A549 (cell line): ENCODE results near the gene COMMD10. TPM values are rescaled to one million over a fixed set of nuclear protein-coding genes. Genes with fewer than 3 reads are reported as not detected.
A peak's percentile ranks its signal among the peaks of the same experiment; 100 is the strongest.

Source experiments
- ATAC-seq, 2 experiments: fragments of 200-7000 bp in 1 of 2; fragments of >200 bp in 1 of 2; cut with Nextera tagmentation in 1 of 2; cut with Tn5 transposase in 1 of 2; 3 replicates each; pipeline versions ENCODE4 v1.8.0 to v1.9.1; 2018 to 2020; ENCODE audit warnings: mild to moderate bottlenecking in 1 of 2, moderate library complexity in 1 of 2
- CTCF ChIA-PET: fragments of 300-600 bp; sonication (Branson Sonifier 250); formaldehyde crosslinking; extraction: SDS; loops from one replicate; lab custom pipeline; 2021; ENCODE audit warnings: antibody characterized with exemption, inconsistent platforms; lab: Yijun Ruan, JAX
- POLR2A ChIA-PET: fragments of 350-600 bp; formaldehyde crosslinking; extraction: SDS; loops from one replicate; lab custom pipeline; 2021; ENCODE audit warnings: antibody characterized with exemption, inconsistent platforms; lab: Yijun Ruan, JAX
- DNase-seq, 2 experiments: peaks; one replicate each; pipeline versions ENCODE4 v3.0.0 to v3.0.0-alpha.2; 2011 to 2016; ENCODE audit warnings: low read depth in 1 of 2, low spot score in 1 of 2
- FAIRE-seq: peaks from 2 replicates; lab custom pipeline; 2011; peaks lifted over from hg19 to GRCh38; lab: Jason Lieb, UNC
- H3K27ac ChIP-seq, 2 experiments: fragments of >200 bp; sonication (Bioruptor Twin); formaldehyde crosslinking; 3 replicates each; pipeline ENCODE4 v1.5.1; 2016 to 2017
- H3K4me1 ChIP-seq: fragments of >200 bp; sonication (Bioruptor Twin); formaldehyde crosslinking; 3 replicates; pipeline ENCODE4 v1.6.1; 2016
- H3K4me2 ChIP-seq: fragments of >200 bp; sonication (Bioruptor Twin); formaldehyde crosslinking; 3 replicates; pipeline ENCODE4 v1.6.1; 2016
- H3K4me3 ChIP-seq: fragments of >200 bp; sonication (Bioruptor Twin); formaldehyde crosslinking; 3 replicates; pipeline ENCODE4 v1.5.1; 2016
- H3K9me3 ChIP-seq: fragments of >200 bp; sonication (Bioruptor Twin); formaldehyde crosslinking; 3 replicates; pipeline ENCODE4 v1.6.1; 2016
- FOSL2 ChIP-seq, 2 experiments: fragments of 450-650 bp in 1 of 2; fragments of >200 bp in 1 of 2; sonication (Bioruptor Twin) in 1 of 2; formaldehyde crosslinking; IDR thresholded peaks; 2 replicates each; pipeline versions ENCODE4 v1.5.0 to v1.6.1; 2016 to 2020; ENCODE audit warnings: mild to moderate bottlenecking in 1 of 2, moderate library complexity in 1 of 2
- HEYL ChIP-seq: fragments of 250-450 bp; sonication (Bioruptor Pico); IDR thresholded peaks from 2 replicates; pipeline ENCODE4 v1.8.0; 2021; ENCODE audit warnings: mild to moderate bottlenecking, moderate library complexity
- HOXB13 ChIP-seq: fragments of 250-450 bp; sonication (Bioruptor Pico); IDR thresholded peaks from 2 replicates; pipeline ENCODE4 v1.5.0; 2020; ENCODE audit warnings: low read depth, mild to moderate bottlenecking, moderate library complexity
- HOXB5 ChIP-seq: fragments of 250-450 bp; sonication (Bioruptor Pico); IDR thresholded peaks from 2 replicates; pipeline ENCODE4 v1.5.0; 2020; ENCODE audit warnings: mild to moderate bottlenecking, moderate library complexity
- JUNB ChIP-seq: fragments of >200 bp; sonication (Bioruptor Twin); formaldehyde crosslinking; IDR thresholded peaks from 2 replicates; pipeline ENCODE4 v1.6.1; 2016
- KDM5A ChIP-seq: fragments of 200-600 bp; sonication (generic); IDR thresholded peaks from 2 replicates; pipeline ENCODE4 v1.6.1; 2016; ENCODE audit warnings: antibody characterized with exemption, mild to moderate bottlenecking
- MAX ChIP-seq: IDR thresholded peaks from 2 replicates; pipeline ENCODE4 v1.6.1; 2012
- NR3C1 ChIP-seq: fragments of >200 bp; sonication (Bioruptor Twin); formaldehyde crosslinking; IDR thresholded peaks from 3 replicates; pipeline ENCODE4 v1.6.1; 2017
- RARB ChIP-seq: fragments of 250-450 bp; sonication (Bioruptor Pico); IDR thresholded peaks from 2 replicates; pipeline ENCODE4 v1.8.0; 2021; ENCODE audit warnings: mild to moderate bottlenecking, moderate library complexity
- REST ChIP-seq: fragments of 200-600 bp; sonication (generic); IDR thresholded peaks from 2 replicates; pipeline ENCODE4 v1.6.1; 2016; ENCODE audit warnings: antibody characterized with exemption, mild to moderate bottlenecking, moderate library complexity
- WGBS: methylation state at CpG from one replicate; pipeline ENCODE4 v1.1.6; 2017; ENCODE audit errors: missing lambda C conversion rate; 5-methylcytosine and 5-hydroxymethylcytosine counted together
- polyA plus RNA-seq, 4 experiments: library from polyadenylated mRNA; depleted of rRNA in 3 of 4; stranded (reverse); fragments of >200 nt; fragmentation: RNase III in 1 of 4; extraction: RNeasy Plus Mini Kit Qiagen cat#74134 plus additional on column Dnase treatment in 1 of 4; gene quantifications; 2 replicates in 3 of 4; 3 replicates in 1 of 4; pipeline ENCODE4 v1.2.3, GENCODE V29; 2011 to 2017
- TF ChIP-seq, protein P1 (sequence below): fragments of >200 bp; sonication (Bioruptor Twin); formaldehyde crosslinking; IDR thresholded peaks from 3 replicates; pipeline ENCODE4 v1.6.1; 2016

Gene COMMD10
- polyA plus RNA-seq, 2 of the 4 experiments (the other 2 are of a cell fraction) = 40.2 to 63.9 TPM

- no peak for TF ChIP-seq REST
- TF ChIP-seq, protein P1, sequence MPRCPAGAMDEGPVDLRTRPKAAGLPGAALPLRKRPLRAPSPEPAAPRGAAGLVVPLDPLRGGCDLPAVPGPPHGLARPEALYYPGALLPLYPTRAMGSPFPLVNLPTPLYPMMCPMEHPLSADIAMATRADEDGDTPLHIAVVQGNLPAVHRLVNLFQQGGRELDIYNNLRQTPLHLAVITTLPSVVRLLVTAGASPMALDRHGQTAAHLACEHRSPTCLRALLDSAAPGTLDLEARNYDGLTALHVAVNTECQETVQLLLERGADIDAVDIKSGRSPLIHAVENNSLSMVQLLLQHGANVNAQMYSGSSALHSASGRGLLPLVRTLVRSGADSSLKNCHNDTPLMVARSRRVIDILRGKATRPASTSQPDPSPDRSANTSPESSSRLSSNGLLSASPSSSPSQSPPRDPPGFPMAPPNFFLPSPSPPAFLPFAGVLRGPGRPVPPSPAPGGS = peak; percentile 78; the same call in 2 of the 3 replicates
- TF ChIP-seq KDM5A = no peak; the same call in 1 of the 2 replicates
- TF ChIP-seq MAX = peak; percentile 95
- TF ChIP-seq, all 56 proteins: peak for 8
Measured at GRCh38 chr5:116084871-116085715, at the start of gene COMMD10 (continued).

DNA sequence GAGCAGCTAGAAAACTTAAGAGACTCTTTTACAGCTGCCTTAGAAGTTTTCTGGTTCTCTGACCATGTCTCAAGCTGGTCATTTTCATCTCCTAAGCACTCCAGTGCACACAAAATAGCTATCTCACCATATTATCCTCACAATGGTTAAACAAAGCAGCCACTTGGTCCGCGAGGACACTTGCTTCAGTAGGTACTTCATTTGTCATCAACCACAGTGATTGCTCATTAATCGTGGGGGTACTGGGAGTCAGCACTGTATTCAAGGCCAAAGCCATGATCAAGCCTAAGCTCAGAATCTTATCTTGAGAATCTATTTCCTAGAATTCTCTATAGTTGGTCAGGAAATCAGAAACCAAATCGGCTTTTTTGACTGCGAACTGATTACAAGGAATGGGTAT is 49.7 kb upstream of the COMMD10 start:
- peaks cover 10% of the 10 kb centered on the region; the same call in 1 of the 3 replicates for H3K4me1 ChIP-seq
- FAIRE-seq = no peak
- WGBS = 62% methylated on average over 5 of the region's 5 CpGs

More for the DNA sequence above, 49.7 kb upstream of the COMMD10 start:
- no peak for DNase-seq
- no peak overlapping the region for H3K27ac ChIP-seq
- ChIA-PET CTCF (interaction anchor here (0.9 to 2.1 kb wide), 3 partner anchors 147 to 400 kb away, joined by 3 to 7 read pairs (median 4); no protein-coding TSS in a partner anchor), POLR2A (no interaction called here)
- no peak overlapping the region for H3K4me3 ChIP-seq
- TF ChIP-seq HEYL (CRISPR knock-in tag) (no peak), NR3C1 (no peak), HOXB13 (CRISPR knock-in tag) (no peak), JUNB (no peak), FOSL2 (IDR thresholded peaks at IDR 0.05) (no peak), FOSL2 (CRISPR knock-in tag; IDR thresholded peaks at IDR 0.05) (no peak), RARB (CRISPR knock-in tag) (no peak), HOXB5 (no peak), REST (no peak)
- TF ChIP-seq, protein P1 = no peak
- no peak overlapping the region for H3K4me2 ChIP-seq
- no peaks in the 10 kb centered on the region for H3K9me3 ChIP-seq
- ATAC-seq = no peak
